Stomach (tissue), 4 donors: ENCODE measurements around the gene FSTL5.

Experiments
- CTCF ChIP-seq, 7 experiments: fragments of 450-650 bp in 4 of 7; fragments of 200-600 bp in 3 of 7; sonication (generic) in 3 of 7; IDR thresholded peaks; one replicate each; pipeline ENCODE4 v1.5.1; 2016 to 2019; ENCODE audit warnings: antibody characterized with exemption in 7 of 7, control low read depth in 2 of 7, mild to moderate bottlenecking in 1 of 7
- POLR2A ChIP-seq, 4 donors: fragments of 450-650 bp; IDR thresholded peaks; one replicate each; pipeline ENCODE4 v1.6.1; 2016; ENCODE audit warnings: antibody characterized with exemption in 4 of 4, control low read depth in 2 of 4, mild to moderate bottlenecking in 1 of 4, moderate library complexity in 1 of 4

GRCh38 chr4:161442921-161443320 is 720.9 kb downstream of the FSTL5 start:
- TF ChIP-seq POLR2A (IDR thresholded peaks at IDR 0.05) (no peak), CTCF (IDR thresholded peaks at IDR 0.05) (no peak)
